Measurements from ENCODE around the gene CEP135.
"Not testable (repeated sequence)": the region's sequence is repeated elsewhere in the genome, so short reads cannot be mapped to it uniquely, and the experiment has no call there.

CEP135 gene

DNA sequence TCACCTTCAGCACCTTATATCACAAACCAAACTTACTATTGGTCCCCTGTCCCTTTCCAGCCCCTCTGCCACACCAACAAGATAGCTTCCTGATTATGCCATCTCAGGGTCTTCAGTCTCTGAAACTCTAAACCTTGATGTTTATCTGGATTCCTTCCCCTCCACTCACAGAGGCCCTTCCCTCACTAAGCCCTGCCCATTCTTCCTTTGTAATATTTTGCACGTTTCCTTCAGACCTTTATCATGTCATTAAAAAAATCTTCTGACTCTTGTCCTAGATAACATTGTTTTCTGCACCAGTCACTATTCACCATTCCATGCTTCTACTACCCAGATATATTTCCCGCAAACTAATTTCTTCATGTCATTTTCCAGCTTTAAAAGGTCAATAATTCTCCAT, 17.7 kb upstream of the CEP135 start:
- FAIRE-seq = no peak

GRCh38 chr4:55931833-55932232, 16.9 kb upstream of the CEP135 start:
- no peak for FAIRE-seq
- no peak for TF ChIP-seq POLR2A (IDR thresholded peaks at IDR 0.05; ENCODE audit: low read depth, low read length)
- no peak for DNase-seq (ENCODE audit: insufficient read length, low spot score)

More for the DNA sequence above, 17.7 kb upstream of the CEP135 start:
- TF ChIP-seq POLR2A (IDR thresholded peaks at IDR 0.05; ENCODE audit: low read depth, low read length) = no peak
- DNase-seq (ENCODE audit: insufficient read length, low spot score) = no peak

GRCh38 chr4:55932511-55932910, 16.2 kb upstream of the CEP135 start:
- FAIRE-seq = no peak
- no peak for DNase-seq (ENCODE audit: insufficient read length, low spot score)
- no peak for TF ChIP-seq POLR2A (IDR thresholded peaks at IDR 0.05; ENCODE audit: low read depth, low read length)

GRCh38 chr4:55933611-55934010, 15.1 kb upstream of the CEP135 start:
- no peak for TF ChIP-seq POLR2A (IDR thresholded peaks at IDR 0.05; ENCODE audit: low read depth, low read length)
- DNase-seq (ENCODE audit: insufficient read length, low spot score) (no peak), FAIRE-seq (no peak)

DNA sequence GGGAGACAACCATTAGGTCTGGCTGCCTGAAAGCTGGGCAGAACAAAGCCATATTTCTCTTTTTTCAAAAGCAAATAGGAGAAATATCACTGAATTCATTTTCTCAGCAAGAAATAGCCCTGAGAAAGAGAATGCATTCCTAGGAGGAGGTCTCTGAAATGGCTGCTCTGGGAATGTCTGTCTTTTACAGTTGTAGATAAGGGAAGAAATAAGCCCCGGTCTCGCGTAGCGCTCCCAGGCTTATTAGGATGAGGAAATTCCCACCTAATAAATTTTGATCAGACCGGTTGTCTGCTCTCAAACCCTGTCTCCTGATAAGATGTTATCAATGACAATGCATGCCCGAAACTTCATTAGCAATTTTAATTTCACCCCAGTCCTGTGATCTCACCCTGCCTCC, 12.8 kb upstream of the CEP135 start:
- not testable (repeated sequence) for FAIRE-seq; DNase-seq (ENCODE audit: insufficient read length, low spot score)

- TF ChIP-seq POLR2A (IDR thresholded peaks at IDR 0.05; ENCODE audit: low read depth, low read length) = no peak
- DNase-seq (ENCODE audit: insufficient read length, low spot score) (no peak), FAIRE-seq (no peak)
These were observed 10.3 kb upstream of the CEP135 start for GRCh38 chr4:55938481-55938880.

DNA sequence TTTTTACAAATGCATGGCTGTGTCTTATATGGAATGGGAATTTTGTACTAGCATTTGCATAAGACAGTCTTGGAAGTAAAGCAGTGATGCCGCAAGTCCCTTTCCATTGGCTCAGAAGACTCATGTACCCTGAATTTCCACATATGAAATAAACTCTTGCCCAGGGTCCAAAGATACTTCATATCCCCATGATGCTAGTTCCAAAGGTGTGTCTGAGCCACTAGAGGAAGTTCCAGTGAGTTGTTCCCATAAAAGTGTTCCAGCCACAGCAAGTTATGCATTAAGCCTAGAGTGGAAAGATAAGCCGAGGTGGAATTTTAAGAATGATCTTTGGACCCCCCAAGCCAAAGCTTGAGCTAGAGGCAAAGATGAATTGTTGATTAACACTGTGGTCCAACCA, 9.3 kb upstream of the CEP135 start:
- no peak for FAIRE-seq
- no peak for TF ChIP-seq POLR2A (IDR thresholded peaks at IDR 0.05; ENCODE audit: low read depth, low read length)
- no peak for DNase-seq (ENCODE audit: insufficient read length, low spot score)

DNA sequence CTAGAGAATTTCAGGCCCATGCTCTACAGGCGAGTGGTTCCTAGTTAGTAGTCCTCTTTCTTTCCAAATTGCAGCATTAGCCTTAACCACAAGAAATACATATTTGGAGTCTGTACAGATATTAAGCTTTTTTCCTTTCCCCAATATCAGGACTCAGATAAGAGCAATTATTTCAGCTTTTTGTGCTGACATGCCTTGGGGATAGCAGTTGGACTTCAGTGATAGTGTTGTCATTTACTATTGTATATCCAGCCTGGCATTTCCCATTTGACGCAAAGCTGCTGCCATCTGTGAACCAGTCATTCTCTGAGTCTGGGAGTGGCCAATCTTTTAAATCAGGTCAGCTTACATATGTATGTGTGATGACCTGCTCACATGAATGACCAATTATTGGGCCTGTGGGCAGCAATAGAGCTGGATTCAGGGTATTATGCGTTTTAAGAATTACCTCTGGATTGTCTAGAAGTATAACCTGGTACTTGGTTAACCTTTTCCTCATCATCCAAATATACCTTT, 6.8 kb upstream of the CEP135 start:
- DNase-seq (ENCODE audit: insufficient read length, low spot score) (no peak), FAIRE-seq (no peak)
- TF ChIP-seq POLR2A (IDR thresholded peaks at IDR 0.05; ENCODE audit: low read depth, low read length) = no peak

DNA sequence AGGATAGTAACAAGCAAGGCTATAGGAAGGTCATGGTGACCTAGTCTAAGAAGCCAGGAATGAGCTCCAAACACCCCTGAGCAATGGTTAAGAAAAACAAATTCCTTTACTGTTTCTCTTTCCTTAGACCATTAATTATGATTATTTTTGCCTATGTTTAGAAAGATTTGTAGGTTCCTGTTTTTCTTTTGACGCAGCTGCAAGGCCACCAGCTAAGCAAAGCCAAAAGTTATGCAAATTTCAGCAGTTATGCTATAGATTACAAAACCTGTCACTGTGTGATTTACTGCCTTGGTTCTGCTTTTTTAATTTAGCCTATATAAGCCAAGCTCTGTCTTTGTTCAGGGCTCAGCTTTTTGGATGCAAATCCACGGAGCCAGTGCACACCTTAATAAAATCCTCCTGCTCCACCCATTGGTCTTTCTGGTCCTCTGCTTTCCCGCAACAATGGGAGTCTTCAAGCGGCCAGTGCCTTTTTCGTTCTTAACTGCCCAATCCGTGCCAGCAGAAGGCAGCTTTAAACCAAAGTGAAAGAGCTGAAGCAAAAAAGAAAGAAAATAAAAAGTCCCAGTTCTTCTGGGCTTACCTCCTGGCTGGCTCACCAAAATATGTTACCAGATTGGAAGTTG, 1.4 kb upstream of the CEP135 start:
- FAIRE-seq (no peak), DNase-seq (ENCODE audit: insufficient read length, low spot score) (no peak)
- TF ChIP-seq POLR2A (IDR thresholded peaks at IDR 0.05; ENCODE audit: low read depth, low read length) = no peak

GRCh38 chr4:55947912-55948725, 626 bp upstream of the CEP135 start:
- FAIRE-seq = peak; percentile 30
- TF ChIP-seq POLR2A (IDR thresholded peaks at IDR 0.05; ENCODE audit: low read depth, low read length) = no peak
- peak; percentile 37 for DNase-seq (ENCODE audit: insufficient read length, low spot score)

GRCh38 chr4:55949482-55949802, 697 bp downstream of the CEP135 start:
- DNase-seq (ENCODE audit: insufficient read length, low spot score) (no peak), FAIRE-seq (no peak)
- TF ChIP-seq POLR2A (IDR thresholded peaks at IDR 0.05; ENCODE audit: low read depth, low read length) = no peak

DNA sequence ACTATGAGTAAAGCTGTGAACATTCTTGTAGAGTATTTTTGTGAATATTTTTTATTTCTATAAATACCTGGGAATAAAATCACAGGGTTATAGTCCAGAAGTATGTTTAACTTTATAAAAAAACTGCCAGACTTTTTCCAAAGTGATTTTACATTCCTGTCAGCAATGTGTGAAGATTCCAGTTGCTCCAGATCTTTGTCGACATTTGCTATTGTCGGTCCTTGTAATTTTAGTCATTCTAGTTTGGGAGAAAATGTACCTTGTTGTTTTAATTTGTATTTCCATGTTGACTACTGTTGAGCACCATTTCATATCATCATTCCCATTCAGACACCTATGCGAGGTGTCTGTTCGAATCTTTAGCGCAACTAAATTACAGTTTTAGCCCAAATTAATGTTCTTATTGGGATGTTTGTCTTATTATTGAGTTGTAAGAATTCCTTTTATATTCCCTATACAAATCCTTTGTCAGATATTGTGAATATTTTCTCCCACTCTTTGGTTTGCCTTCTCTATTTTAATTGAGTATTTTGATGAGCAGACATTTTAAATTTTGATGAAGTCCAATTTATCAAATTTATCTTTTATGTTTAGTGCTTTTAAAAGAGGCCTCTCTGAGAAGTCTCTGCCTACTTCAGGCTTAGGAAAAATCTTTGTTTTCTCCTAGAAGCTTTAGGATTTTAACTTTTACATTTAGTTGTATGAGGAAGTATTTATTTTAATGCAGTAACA, 2.6 kb downstream of the CEP135 start:
- no peak for TF ChIP-seq POLR2A (IDR thresholded peaks at IDR 0.05; ENCODE audit: low read depth, low read length)
- DNase-seq (ENCODE audit: insufficient read length, low spot score) (no peak), FAIRE-seq (no peak)

- FAIRE-seq (no peak), DNase-seq (ENCODE audit: insufficient read length, low spot score) (no peak)
- no peak for TF ChIP-seq POLR2A (IDR thresholded peaks at IDR 0.05; ENCODE audit: low read depth, low read length)
These were observed 7.0 kb downstream of the CEP135 start for GRCh38 chr4:55955710-55956109.

DNA sequence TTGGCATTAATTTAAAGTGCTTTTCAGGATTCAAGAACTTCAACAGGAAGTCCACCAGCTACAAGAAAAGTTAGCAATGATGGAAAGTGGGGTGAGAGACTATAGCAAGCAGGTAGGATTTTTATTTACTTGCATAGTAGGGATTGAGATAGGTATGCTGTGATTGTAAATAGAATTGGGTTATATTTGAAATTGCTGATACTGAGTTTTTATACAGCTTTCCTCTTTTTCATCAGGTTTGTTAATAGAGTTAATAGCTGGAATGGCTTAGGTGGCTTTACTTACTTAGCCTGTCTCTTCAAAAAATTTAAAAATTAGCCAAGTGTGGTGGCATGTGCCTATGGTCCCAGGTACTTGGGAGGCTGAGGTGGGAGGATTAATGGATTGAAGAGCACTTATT, 10.9 kb downstream of the CEP135 start:
- DNase-seq (ENCODE audit: insufficient read length, low spot score) (no peak), FAIRE-seq (no peak)
- TF ChIP-seq POLR2A (IDR thresholded peaks at IDR 0.05; ENCODE audit: low read depth, low read length) = no peak

All from H54 (cell line).